SK-N-SH treated with all-trans-retinoic acid at 6 μM for 48 hours (cell line): ENCODE results near the gene EMSY.

Experiments
- ATAC-seq: fragments of 200-7000 bp; cut with Tn5 transposase; 3 replicates; pipeline ENCODE4 v1.9.1; 2020; ENCODE audit warnings: mild to moderate bottlenecking, moderate library complexity
- ARNTL ChIP-seq: fragments of 450-650 bp; formaldehyde crosslinking; IDR thresholded peaks from 2 replicates; pipeline ENCODE4 v1.5.0; 2020; ENCODE audit warnings: low read depth, mild to moderate bottlenecking, moderate library complexity, borderline replicate concordance
- BACH2 ChIP-seq: fragments of 250-450 bp; sonication (Bioruptor Pico); IDR thresholded peaks from 2 replicates; pipeline ENCODE4 v1.9.0; 2021; ENCODE audit warnings: mild to moderate bottlenecking, borderline replicate concordance
- CREB5 ChIP-seq: fragments of 250-450 bp; sonication (Bioruptor Pico); IDR thresholded peaks from 2 replicates; pipeline ENCODE4 v1.5.1; 2020; ENCODE audit warnings: low read depth, mild to moderate bottlenecking, moderate library complexity
- CSRNP3 ChIP-seq: fragments of 250-450 bp; sonication (Bioruptor Pico); IDR thresholded peaks from 2 replicates; pipeline ENCODE4 v1.5.1; 2021; ENCODE audit warnings: mild to moderate bottlenecking, moderate library complexity
- ESRRG ChIP-seq: fragments of 250-450 bp; sonication (Bioruptor Pico); IDR thresholded peaks from 2 replicates; pipeline ENCODE4 v1.6.1; 2021; ENCODE audit warnings: mild to moderate bottlenecking
- GLIS3 ChIP-seq: fragments of 250-450 bp; sonication (Bioruptor Pico); IDR thresholded peaks from 2 replicates; pipeline ENCODE4 v1.5.0; 2020; ENCODE audit warnings: mild to moderate bottlenecking, moderate library complexity
- ISL1 ChIP-seq: fragments of 250-450 bp; sonication (Bioruptor Pico); IDR thresholded peaks from 2 replicates; pipeline ENCODE4 v2.1.2; 2022; ENCODE audit warnings: mild to moderate bottlenecking, moderate library complexity
- OSR1 ChIP-seq: fragments of 250-450 bp; sonication (Bioruptor Pico); IDR thresholded peaks from 2 replicates; pipeline ENCODE4 v1.8.0; 2022; ENCODE audit warnings: moderate library complexity, mild to moderate bottlenecking, inconsistent platforms
- PATZ1 ChIP-seq: fragments of 250-450 bp; sonication (Bioruptor Pico); IDR thresholded peaks from 2 replicates; pipeline ENCODE4 v1.8.0; 2020; ENCODE audit warnings: mild to moderate bottlenecking, moderate library complexity, borderline replicate concordance
- POU6F1 ChIP-seq: fragments of 250-450 bp; sonication (Bioruptor Pico); IDR thresholded peaks from 2 replicates; pipeline ENCODE4 v1.8.0; 2021; ENCODE audit warnings: low read depth, mild to moderate bottlenecking, moderate library complexity, borderline replicate concordance
- PPARA ChIP-seq: fragments of 250-450 bp; sonication (Bioruptor Pico); IDR thresholded peaks from 2 replicates; pipeline ENCODE4 v1.5.0; 2020; ENCODE audit warnings: mild to moderate bottlenecking, borderline replicate concordance
- RARB ChIP-seq: fragments of 250-450 bp; sonication (Bioruptor Pico); IDR thresholded peaks from 2 replicates; pipeline ENCODE4 v1.8.0; 2021; ENCODE audit warnings: mild to moderate bottlenecking, moderate library complexity
- SNAI2 ChIP-seq: fragments of 250-450 bp; sonication (Bioruptor Pico); IDR thresholded peaks from 2 replicates; pipeline ENCODE4 v1.5.0; 2020; ENCODE audit warnings: mild to moderate bottlenecking, moderate library complexity
- TCF4 ChIP-seq: fragments of 250-450 bp; sonication (Bioruptor Pico); IDR thresholded peaks from 2 replicates; pipeline ENCODE4 v1.8.0; 2021; ENCODE audit warnings: mild to moderate bottlenecking, moderate library complexity, borderline replicate concordance
- TOX ChIP-seq: fragments of 250-450 bp; sonication (Bioruptor Pico); IDR thresholded peaks from 2 replicates; pipeline ENCODE4 v1.8.0; 2021; ENCODE audit warnings: mild to moderate bottlenecking, moderate library complexity, borderline replicate concordance
- TSHZ2 ChIP-seq: fragments of 250-450 bp; sonication (Bioruptor Pico); IDR thresholded peaks from 2 replicates; pipeline ENCODE4 v1.5.0; 2020; ENCODE audit warnings: mild to moderate bottlenecking, moderate library complexity
- ZC3H10 ChIP-seq: fragments of 250-450 bp; sonication (Bioruptor Pico); IDR thresholded peaks from 2 replicates; pipeline ENCODE4 v1.5.1; 2021; ENCODE audit warnings: mild to moderate bottlenecking, moderate library complexity
- ZFP3 ChIP-seq: fragments of 250-450 bp; sonication (Bioruptor Pico); IDR thresholded peaks from 2 replicates; pipeline ENCODE4 v1.5.0; 2020; ENCODE audit warnings: mild to moderate bottlenecking, moderate library complexity
- ZFP30 ChIP-seq: fragments of 450-650 bp; formaldehyde crosslinking; IDR thresholded peaks from 2 replicates; pipeline ENCODE4 v1.5.0; 2022; ENCODE audit warnings: mild to moderate bottlenecking, moderate library complexity
- ZNF565 ChIP-seq: fragments of 450-650 bp; formaldehyde crosslinking; conservative IDR thresholded peaks from 2 replicates; pipeline ENCODE4 v1.5.0; 2020; ENCODE audit warnings: low read depth, mild to moderate bottlenecking, moderate library complexity
- ZNF70 ChIP-seq: fragments of 450-650 bp; formaldehyde crosslinking; IDR thresholded peaks from 2 replicates; pipeline ENCODE4 v1.5.0; 2020; ENCODE audit warnings: mild to moderate bottlenecking, moderate library complexity
- ZNF8 ChIP-seq: fragments of 450-650 bp; formaldehyde crosslinking; IDR thresholded peaks from 2 replicates; pipeline ENCODE4 v1.5.0; 2020; ENCODE audit warnings: mild to moderate bottlenecking, moderate library complexity

The EMSY gene

GRCh38 chr11:76564364-76564763, 119.5 kb downstream of the EMSY start:
- no peak for TF ChIP-seq ZNF565 (CRISPR knock-in tag)
- TF ChIP-seq TOX (CRISPR knock-in tag) = no peak
- no peak for TF ChIP-seq ISL1 (CRISPR knock-in tag)
- no peak for TF ChIP-seq ZFP3
- no peak for TF ChIP-seq TSHZ2 (CRISPR knock-in tag)
- TF ChIP-seq ZNF8 (CRISPR knock-in tag) = no peak
- no peak for TF ChIP-seq ESRRG (CRISPR knock-in tag)
- TF ChIP-seq ZC3H10 (CRISPR knock-in tag) = no peak
- no peak for TF ChIP-seq ARNTL (CRISPR knock-in tag)
- TF ChIP-seq GLIS3 (CRISPR knock-in tag) = no peak
- no peak for TF ChIP-seq RARB (CRISPR knock-in tag)
- no peak for ATAC-seq

GRCh38 chr11:76566811-76567210, 122.0 kb downstream of the EMSY start:
- TF ChIP-seq ISL1 (CRISPR knock-in tag) = no peak
- TF ChIP-seq ZNF565 (CRISPR knock-in tag) = no peak
- TF ChIP-seq BACH2 (CRISPR knock-in tag) = no peak
- TF ChIP-seq ZC3H10 (CRISPR knock-in tag) = no peak
- TF ChIP-seq PPARA = no peak
- TF ChIP-seq GLIS3 (CRISPR knock-in tag) = no peak
- no peak for TF ChIP-seq TCF4 (CRISPR knock-in tag)
- TF ChIP-seq TOX (CRISPR knock-in tag) = no peak
- TF ChIP-seq ZFP30 = no peak
- no peak for TF ChIP-seq OSR1
- no peak for TF ChIP-seq SNAI2 (CRISPR knock-in tag)
- no peak for ATAC-seq

GRCh38 chr11:76567261-76567660, 122.4 kb downstream of the EMSY start:
- TF ChIP-seq POU6F1 (CRISPR knock-in tag) = no peak
- no peak for TF ChIP-seq ZC3H10 (CRISPR knock-in tag)
- TF ChIP-seq CSRNP3 (CRISPR knock-in tag) = no peak
- no peak for TF ChIP-seq PPARA
- TF ChIP-seq CREB5 (CRISPR knock-in tag) = no peak
- TF ChIP-seq ZNF8 (CRISPR knock-in tag) = no peak
- TF ChIP-seq BACH2 (CRISPR knock-in tag) = no peak
- no peak for TF ChIP-seq ZNF70
- TF ChIP-seq RARB (CRISPR knock-in tag) = no peak
- no peak for TF ChIP-seq TOX (CRISPR knock-in tag)
- TF ChIP-seq ZNF565 (CRISPR knock-in tag) = no peak
- no peak for TF ChIP-seq GLIS3 (CRISPR knock-in tag)
- no peak for TF ChIP-seq ARNTL (CRISPR knock-in tag)
- no peak for TF ChIP-seq OSR1
- no peak for TF ChIP-seq ESRRG (CRISPR knock-in tag)
- no peak for TF ChIP-seq ZFP3
- TF ChIP-seq PATZ1 (CRISPR knock-in tag) = no peak
- TF ChIP-seq TSHZ2 (CRISPR knock-in tag) = no peak
- no peak for TF ChIP-seq ZFP30
- ATAC-seq = no peak
